ENCODE data around the gene SENP2.

SENP2 gene

DNA sequence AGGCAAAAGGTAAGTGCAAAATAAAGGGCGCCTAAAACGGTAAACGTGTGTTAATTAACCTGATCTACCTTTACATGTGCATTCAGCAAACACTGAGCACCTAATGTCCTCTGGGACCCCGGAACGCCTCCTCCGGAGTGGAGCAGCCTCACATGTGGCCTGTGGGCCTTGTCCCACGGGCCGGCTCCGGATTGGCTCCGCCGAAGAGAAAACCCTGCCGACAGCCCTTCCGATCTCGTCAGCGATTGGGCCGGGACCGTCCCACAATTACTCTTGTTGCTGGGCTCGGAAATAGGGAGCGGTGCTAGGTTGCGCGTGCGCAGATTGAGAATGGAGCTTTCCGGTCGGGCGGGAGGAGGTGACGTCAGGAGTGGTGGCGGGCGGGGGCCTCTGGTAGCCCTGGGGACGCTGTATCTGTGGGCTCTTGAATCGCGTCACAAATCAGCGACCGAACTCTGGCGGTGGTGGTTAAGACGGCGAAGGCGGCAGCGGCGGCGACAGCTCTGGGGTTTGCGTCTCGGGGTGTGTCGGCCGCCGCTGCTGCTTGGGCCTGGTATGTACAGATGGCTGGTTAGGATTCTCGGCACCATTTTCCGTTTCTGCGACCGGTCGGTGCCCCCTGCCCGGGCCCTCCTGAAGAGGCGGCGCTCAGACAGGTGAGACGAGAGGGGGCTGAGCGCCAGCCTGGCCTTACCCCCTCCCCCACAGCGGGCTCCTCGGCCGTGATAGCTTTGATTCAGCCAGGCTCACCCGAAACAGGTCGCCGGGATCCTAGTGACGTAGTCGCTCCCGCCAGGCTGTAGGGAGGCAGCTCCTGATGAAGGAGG lies at the start of gene SENP2:
SENP2 (plus strand) TSS at position 437 of the 827 bp plus-strand sequence; CDS start at position 556, 119 bp downstream.
- H4K20me1 ChIP-seq (ENCODE audit: insufficient read depth, low read length) = 0 out of 2 replicates have a peak, but pooled peaks cover 4% of the 10 kb centered on the region
- no peaks in the 10 kb centered on the region for H3K27me3 ChIP-seq (replicated peaks; ENCODE audit: insufficient read depth, low read length)
- peak within 1 kb of the TSS; percentile 92 for H3K9ac ChIP-seq (ENCODE audit: low read length)
- DNase-seq = peak; percentile 100
- peak within 1 kb of the TSS; percentile 95 for H3K4me2 ChIP-seq (ENCODE audit: low read depth, low read length)
- no peaks in the 10 kb centered on the region for H3K36me3 ChIP-seq (replicated peaks; ENCODE audit: insufficient read depth, low read length)
- H3K4me1 ChIP-seq (ENCODE audit: low read length) = peaks cover 18% of the 10 kb centered on the region
- no peaks in the 10 kb centered on the region for H3K9me2 ChIP-seq (replicated peaks; ENCODE audit: insufficient read depth, low read length)
- peaks cover 7% of the 10 kb centered on the region; the same call in 1 of the 2 replicates for H3F3A ChIP-seq (ENCODE audit: insufficient read depth, low read length)
- H2AFZ ChIP-seq (ENCODE audit: low read length) = peak within 1 kb of the TSS; percentile 94
- peak within 1 kb of the TSS; percentile 92 for H3K27ac ChIP-seq (ENCODE audit: low read length)
- peak within 1 kb of the TSS; percentile 89 for H3K4me3 ChIP-seq (ENCODE audit: low read length)
- peaks cover 33% of the 10 kb centered on the region for H3K79me2 ChIP-seq (ENCODE audit: low read length)
- no peaks in the 10 kb centered on the region for H3K9me3 ChIP-seq (replicated peaks; ENCODE audit: insufficient read depth, low read length)
- TF ChIP-seq, protein P1, sequence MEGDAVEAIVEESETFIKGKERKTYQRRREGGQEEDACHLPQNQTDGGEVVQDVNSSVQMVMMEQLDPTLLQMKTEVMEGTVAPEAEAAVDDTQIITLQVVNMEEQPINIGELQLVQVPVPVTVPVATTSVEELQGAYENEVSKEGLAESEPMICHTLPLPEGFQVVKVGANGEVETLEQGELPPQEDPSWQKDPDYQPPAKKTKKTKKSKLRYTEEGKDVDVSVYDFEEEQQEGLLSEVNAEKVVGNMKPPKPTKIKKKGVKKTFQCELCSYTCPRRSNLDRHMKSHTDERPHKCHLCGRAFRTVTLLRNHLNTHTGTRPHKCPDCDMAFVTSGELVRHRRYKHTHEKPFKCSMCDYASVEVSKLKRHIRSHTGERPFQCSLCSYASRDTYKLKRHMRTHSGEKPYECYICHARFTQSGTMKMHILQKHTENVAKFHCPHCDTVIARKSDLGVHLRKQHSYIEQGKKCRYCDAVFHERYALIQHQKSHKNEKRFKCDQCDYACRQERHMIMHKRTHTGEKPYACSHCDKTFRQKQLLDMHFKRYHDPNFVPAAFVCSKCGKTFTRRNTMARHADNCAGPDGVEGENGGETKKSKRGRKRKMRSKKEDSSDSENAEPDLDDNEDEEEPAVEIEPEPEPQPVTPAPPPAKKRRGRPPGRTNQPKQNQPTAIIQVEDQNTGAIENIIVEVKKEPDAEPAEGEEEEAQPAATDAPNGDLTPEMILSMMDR (IDR thresholded peaks at IDR 0.05; ENCODE audit: low read length) = no peak
- TF ChIP-seq EZH2phosphoT487 (IDR thresholded peaks at IDR 0.05; ENCODE audit: low read length) (no peak), EZH2 (optimal IDR thresholded peaks at IDR 0.05; ENCODE audit: low read depth, low read length) (no peak)

GRCh38 chr3:185537369-185537970 lies 48.6 kb upstream of the SENP2 start:
- peak; percentile 89 for DNase-seq
- Histone ChIP-seq H3K9me2 (replicated peaks; ENCODE audit: insufficient read depth, low read length) (no peaks in the 10 kb centered on the region), H2AFZ (ENCODE audit: low read length) (peak overlapping the region; percentile 89), H3K9ac (ENCODE audit: low read length) (peak overlapping the region; percentile 18; the same call in 1 of the 2 replicates), H3K4me2 (ENCODE audit: low read depth, low read length) (peak overlapping the region; percentile 69), H4K20me1 (ENCODE audit: insufficient read depth, low read length) (no peaks in the 10 kb centered on the region), H3K4me1 (ENCODE audit: low read length) (peaks cover 17% of the 10 kb centered on the region), H3K27me3 (replicated peaks; ENCODE audit: insufficient read depth, low read length) (no peaks in the 10 kb centered on the region), H3K9me3 (replicated peaks; ENCODE audit: insufficient read depth, low read length) (no peaks in the 10 kb centered on the region), H3K4me3 (ENCODE audit: low read length) (peak overlapping the region; percentile 24; the same call in 1 of the 2 replicates), H3K36me3 (replicated peaks; ENCODE audit: insufficient read depth, low read length) (no peaks in the 10 kb centered on the region), H3F3A (ENCODE audit: insufficient read depth, low read length) (peaks cover 24% of the 10 kb centered on the region), H3K79me2 (ENCODE audit: low read length) (no peaks in the 10 kb centered on the region), H3K27ac (ENCODE audit: low read length) (peak overlapping the region; percentile 73)
- TF ChIP-seq EZH2 (optimal IDR thresholded peaks at IDR 0.05; ENCODE audit: low read depth, low read length) = no peak
- no peak for TF ChIP-seq EZH2phosphoT487 (IDR thresholded peaks at IDR 0.05; ENCODE audit: low read length)
- TF ChIP-seq, protein P1 (IDR thresholded peaks at IDR 0.05; ENCODE audit: low read length) = no peak

DNA sequence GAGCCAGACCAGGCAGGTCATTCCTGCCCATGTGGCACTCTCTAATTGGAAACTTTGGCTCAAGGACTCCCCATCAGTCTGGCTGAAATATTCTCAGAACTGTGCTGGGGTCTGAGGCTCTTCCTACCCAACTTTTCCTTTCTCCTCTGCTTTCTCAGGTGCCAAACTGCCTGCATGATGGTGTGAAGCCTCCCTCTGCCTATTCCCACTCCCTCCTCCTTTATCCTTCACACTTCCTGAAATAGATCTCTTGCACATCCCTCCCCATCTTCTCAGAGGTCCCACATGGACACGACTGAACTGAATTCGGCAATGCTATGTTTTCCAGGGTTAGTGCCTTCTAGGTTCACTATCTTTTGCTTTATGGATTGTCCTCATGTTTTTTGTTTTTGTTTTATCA lies 46.2 kb upstream of the SENP2 start:
- no peaks in the 10 kb centered on the region for H3K27me3 ChIP-seq (replicated peaks; ENCODE audit: insufficient read depth, low read length)
- no peaks in the 10 kb centered on the region for H4K20me1 ChIP-seq (ENCODE audit: insufficient read depth, low read length)
- no peak overlapping the region for H2AFZ ChIP-seq (ENCODE audit: low read length)

More for the DNA sequence above, 46.2 kb upstream of the SENP2 start:
- Histone ChIP-seq H3F3A (ENCODE audit: insufficient read depth, low read length) (peaks cover 24% of the 10 kb centered on the region), H3K4me1 (ENCODE audit: low read length) (peaks cover 17% of the 10 kb centered on the region), H3K36me3 (replicated peaks; ENCODE audit: insufficient read depth, low read length) (no peaks in the 10 kb centered on the region), H3K27ac (ENCODE audit: low read length) (no peak overlapping the region), H3K4me3 (ENCODE audit: low read length) (no peak overlapping the region), H3K9me2 (replicated peaks; ENCODE audit: insufficient read depth, low read length) (no peaks in the 10 kb centered on the region), H3K9me3 (replicated peaks; ENCODE audit: insufficient read depth, low read length) (no peaks in the 10 kb centered on the region), H3K9ac (ENCODE audit: low read length) (no peak overlapping the region), H3K4me2 (ENCODE audit: low read depth, low read length) (no peak overlapping the region), H3K79me2 (ENCODE audit: low read length) (no peaks in the 10 kb centered on the region)
- TF ChIP-seq EZH2 (optimal IDR thresholded peaks at IDR 0.05; ENCODE audit: low read depth, low read length) (no peak), EZH2phosphoT487 (IDR thresholded peaks at IDR 0.05; ENCODE audit: low read length) (no peak)
- no peak for DNase-seq
